Mesenchymal stem cell (in vitro differentiated cells and primary cell): ENCODE results near the gene FAM135A.

Experiments used
- DNase-seq: peaks from one replicate; pipeline ENCODE4 v3.0.0-alpha.2; 2013
- H2AFZ ChIP-seq: one replicate; pipeline ENCODE4 v1.6.1; 2013; ENCODE audit warnings: low read depth, mild to moderate bottlenecking, control low read depth, inconsistent platforms, low read length, moderate library complexity
- H2AK5ac ChIP-seq: 2 replicates; pipeline ENCODE4 v1.6.1; 2013; ENCODE audit warnings: low read length, moderate library complexity, mild to moderate bottlenecking, inconsistent platforms; ENCODE audit not compliant: severe bottlenecking
- H2BK120ac ChIP-seq: one replicate; pipeline ENCODE4 v1.6.1; 2013; ENCODE audit warnings: low read depth, mild to moderate bottlenecking, inconsistent platforms, low read length, moderate library complexity
- H2BK12ac ChIP-seq, 2 experiments: one replicate each; pipeline ENCODE4 v1.6.1; 2013; ENCODE audit warnings: inconsistent platforms in 2 of 2, low read length in 2 of 2, mild to moderate bottlenecking in 2 of 2, moderate library complexity in 2 of 2, control low read depth in 1 of 2
- H2BK15ac ChIP-seq: one replicate; pipeline ENCODE4 v1.6.1; 2013; ENCODE audit warnings: mild to moderate bottlenecking, low read depth, inconsistent platforms; ENCODE audit not compliant: poor library complexity, severe bottlenecking
- H2BK5ac ChIP-seq: 2 replicates; pipeline ENCODE4 v1.6.1; 2013; ENCODE audit warnings: low read depth, mild to moderate bottlenecking, low read length, control low read depth, inconsistent platforms; ENCODE audit not compliant: poor library complexity, severe bottlenecking
- H3K14ac ChIP-seq, 2 experiments: one replicate each; pipeline ENCODE4 v1.6.1; 2013; ENCODE audit warnings: inconsistent platforms in 2 of 2, low read length in 2 of 2, control low read depth in 1 of 2, mild to moderate bottlenecking in 1 of 2, moderate library complexity in 1 of 2
- H3K18ac ChIP-seq, 2 experiments: one replicate each; pipeline ENCODE4 v1.6.1; 2013; ENCODE audit warnings: inconsistent platforms in 2 of 2, low read length in 2 of 2, control low read depth in 1 of 2, low read depth in 1 of 2, mild to moderate bottlenecking in 1 of 2
- H3K23ac ChIP-seq, 2 experiments: one replicate each; pipeline ENCODE4 v1.6.1; 2013; ENCODE audit warnings: inconsistent platforms in 2 of 2, low read length in 2 of 2, mild to moderate bottlenecking in 2 of 2, moderate library complexity in 2 of 2, control low read depth in 1 of 2
- H3K27ac ChIP-seq: 2 replicates; pipeline ENCODE4 v1.5.1; 2013; ENCODE audit warnings: mild to moderate bottlenecking, moderate library complexity, low read length, control low read depth, inconsistent platforms; ENCODE audit not compliant: poor library complexity, severe bottlenecking
- H3K27me3 ChIP-seq, 2 experiments: 2 replicates each; pipeline versions ENCODE4 v1.6.1 to v1.7.0; 2013; ENCODE audit warnings: low read length in 2 of 2, mild to moderate bottlenecking in 2 of 2, moderate library complexity in 2 of 2, control low read depth in 1 of 2, inconsistent platforms in 1 of 2; ENCODE audit not compliant: control insufficient read depth in 1 of 2, insufficient read depth in 1 of 2
- H3K36me3 ChIP-seq, 2 experiments: 2 replicates each; pipeline versions ENCODE4 v1.6.1 to v1.7.0; 2013; ENCODE audit warnings: low read length in 2 of 2, control low read depth in 1 of 2, inconsistent platforms in 1 of 2, low read depth in 1 of 2, mild to moderate bottlenecking in 1 of 2; ENCODE audit not compliant: insufficient read depth in 2 of 2, control insufficient read depth in 1 of 2
- H3K4ac ChIP-seq, 2 experiments: one replicate each; pipeline ENCODE4 v1.6.1; 2013; ENCODE audit warnings: inconsistent platforms in 2 of 2, low read length in 2 of 2, mild to moderate bottlenecking in 2 of 2, moderate library complexity in 2 of 2, control low read depth in 1 of 2, low read depth in 1 of 2
- H3K4me1 ChIP-seq: 2 replicates; pipeline ENCODE4 v1.6.1; 2013; ENCODE audit warnings: low read depth, low read length, control low read depth; ENCODE audit not compliant: control insufficient read depth, insufficient read depth
- H3K4me2 ChIP-seq: 2 replicates; pipeline ENCODE4 v1.6.1; 2013; ENCODE audit warnings: low read length, mild to moderate bottlenecking, inconsistent platforms; ENCODE audit not compliant: poor library complexity, severe bottlenecking
- H3K4me3 ChIP-seq, 2 experiments: 2 replicates each; pipeline versions ENCODE4 v1.5.1 to v1.7.0; 2013; ENCODE audit warnings: low read length in 2 of 2, mild to moderate bottlenecking in 2 of 2, control low read depth in 1 of 2, low read depth in 1 of 2; ENCODE audit not compliant: insufficient read depth in 1 of 2
- H3K79me1 ChIP-seq: replicated peaks from 2 replicates; pipeline ENCODE4 v1.6.1; 2013; ENCODE audit warnings: mild to moderate bottlenecking, control low read depth, low read length, inconsistent platforms; ENCODE audit not compliant: poor library complexity, severe bottlenecking
- H3K9ac ChIP-seq: 2 replicates; pipeline ENCODE4 v1.7.0; 2013; ENCODE audit warnings: mild to moderate bottlenecking, low read length, moderate library complexity
- H3K9me3 ChIP-seq: 2 replicates; pipeline ENCODE4 v1.7.0; 2013; ENCODE audit warnings: mild to moderate bottlenecking, low read length; ENCODE audit not compliant: control insufficient read depth
- H4K8ac ChIP-seq: one replicate; pipeline ENCODE4 v1.6.1; 2013; ENCODE audit warnings: inconsistent platforms, mild to moderate bottlenecking, low read length, moderate library complexity
- H4K91ac ChIP-seq: one replicate; pipeline ENCODE4 v1.6.1; 2013; ENCODE audit warnings: mild to moderate bottlenecking, low read length, inconsistent platforms
- WGBS: methylation state at CpG from one replicate; pipeline ENCODE4 v1.1.7; 2013; ENCODE audit warnings: mixed read lengths; 5-methylcytosine and 5-hydroxymethylcytosine counted together

The FAM135A gene

DNA sequence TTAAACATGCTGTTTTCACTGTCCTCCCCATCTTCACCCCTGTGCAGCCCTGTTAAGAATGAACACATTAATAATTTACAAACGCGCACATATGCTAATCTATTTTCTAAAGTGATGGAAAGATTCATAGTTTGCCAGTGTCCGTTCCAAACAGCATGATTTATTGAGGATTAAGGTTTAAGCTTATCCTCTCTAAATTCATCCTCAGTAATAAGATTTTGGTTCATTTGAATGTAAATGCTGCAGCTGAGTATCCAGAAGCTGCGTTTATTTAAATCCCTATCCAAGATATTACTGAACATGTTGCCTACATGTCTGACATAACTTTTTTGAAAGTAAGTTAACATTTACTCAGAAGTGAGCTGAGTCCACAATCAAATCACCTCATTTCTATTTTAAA is 42.8 kb upstream of the FAM135A start:
- Histone ChIP-seq H3K4me3 (no peak overlapping the region), H3K4ac (no peak overlapping the region), H4K91ac (no peak overlapping the region), H3K27me3 (peaks cover 26 to 44% of the 10 kb centered on the region in 2 experiments), H3K18ac (no peak overlapping the region), H3K27ac (no peak overlapping the region), H2BK120ac (no peak overlapping the region), H4K8ac (no peak overlapping the region), H3K14ac (no peak overlapping the region), H3K9me3 (no peaks in the 10 kb centered on the region), H3K23ac (no peak overlapping the region), H3K9ac (no peak overlapping the region), H3K4me1 (peaks cover 6% of the 10 kb centered on the region), H2BK5ac (no peak overlapping the region), H3K79me1 (no peaks in the 10 kb centered on the region), H3K4me2 (no peak overlapping the region), H2AK5ac (no peak overlapping the region), H2AFZ (no peak overlapping the region), H3K36me3 (no peaks in the 10 kb centered on the region), H2BK15ac (no peak overlapping the region), H2BK12ac (no peak overlapping the region)
- no CpG with 5 or more reads among the region's 4 CpGs for WGBS
- DNase-seq: no peak

DNA sequence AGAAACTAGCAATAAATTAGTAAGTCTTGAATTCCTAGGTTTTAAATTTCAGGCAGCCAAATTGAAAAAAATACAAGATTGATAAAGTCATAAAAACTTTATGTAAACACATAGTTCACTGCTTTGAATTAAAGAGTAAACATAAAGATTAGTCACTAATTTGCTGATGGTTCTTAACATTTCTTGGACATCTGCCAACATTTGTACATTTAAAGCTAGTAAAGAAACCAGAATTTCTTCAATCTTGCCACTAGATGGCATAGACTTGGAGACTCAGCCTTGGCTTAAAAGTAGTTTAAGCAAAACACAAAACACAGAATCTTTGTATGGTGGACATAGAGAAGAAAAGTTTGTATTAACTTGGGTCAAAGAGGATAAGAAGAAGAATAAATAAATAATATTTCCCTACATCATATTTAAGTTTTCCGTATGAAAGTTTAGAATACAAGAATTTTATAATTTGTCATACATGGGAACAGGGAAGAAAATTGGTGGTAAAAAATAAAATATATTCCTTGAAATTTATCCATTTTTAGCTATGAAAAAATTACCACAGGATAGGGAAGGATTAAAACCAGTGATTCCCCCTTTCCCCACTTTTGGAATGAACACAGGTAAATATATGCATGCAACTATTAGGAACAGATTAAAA is 41.7 kb upstream of the FAM135A start:
- H3K4me2 ChIP-seq: no peak overlapping the region
- no peaks in the 10 kb centered on the region for H3K36me3 ChIP-seq
- no CpG with 5 or more reads among the region's 1 CpG for WGBS
- H3K9ac ChIP-seq: no peak overlapping the region
- H3K14ac ChIP-seq: no peak overlapping the region
- peaks cover 17 to 33% of the 10 kb centered on the region in 2 experiments for H3K27me3 ChIP-seq
- H3K9me3 ChIP-seq: no peaks in the 10 kb centered on the region
- H3K4me1 ChIP-seq: peaks cover 6% of the 10 kb centered on the region
- no peak overlapping the region for H3K27ac ChIP-seq
- no peak overlapping the region for H3K23ac ChIP-seq
- no peak overlapping the region for H4K8ac ChIP-seq
- H3K4me3 ChIP-seq: no peak overlapping the region
- H3K4ac ChIP-seq: no peak overlapping the region
- no peak overlapping the region for H2AFZ ChIP-seq
- no peaks in the 10 kb centered on the region for H3K79me1 ChIP-seq
- H2AK5ac ChIP-seq: no peak overlapping the region
- H2BK5ac ChIP-seq: no peak overlapping the region
- H2BK120ac ChIP-seq: no peak overlapping the region
- no peak overlapping the region for H3K18ac ChIP-seq
- no peak overlapping the region for H2BK15ac ChIP-seq
- DNase-seq: peak; percentile 89
- no peak overlapping the region for H2BK12ac ChIP-seq
- H4K91ac ChIP-seq: no peak overlapping the region

DNA sequence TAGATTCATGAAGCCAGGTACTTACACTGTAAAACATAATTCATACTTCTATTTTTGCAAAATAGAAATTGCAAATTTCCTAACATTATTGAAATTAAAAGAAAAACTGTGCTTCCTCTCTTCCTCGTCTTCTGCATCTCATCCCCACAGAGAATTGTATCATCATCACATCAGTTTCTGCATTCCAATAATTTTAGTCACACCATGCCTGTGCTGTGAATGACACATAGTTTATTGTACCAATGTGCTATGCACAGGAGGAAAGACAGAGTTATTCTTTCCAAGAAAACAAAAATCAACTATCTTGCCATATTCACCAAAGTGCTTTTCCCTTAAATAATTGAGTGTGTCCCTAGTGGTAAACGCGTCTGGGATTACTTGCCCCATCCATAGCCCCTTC is 38.1 kb upstream of the FAM135A start:
- no peak overlapping the region for H2BK120ac ChIP-seq
- no peaks in the 10 kb centered on the region for H3K9me3 ChIP-seq
- no peak overlapping the region for H2BK5ac ChIP-seq
- H3K36me3 ChIP-seq: no peaks in the 10 kb centered on the region
- H3K4me3 ChIP-seq: no peak overlapping the region
- peaks cover 2 to 8% of the 10 kb centered on the region in 2 experiments for H3K27me3 ChIP-seq
- H4K91ac ChIP-seq: no peak overlapping the region
- peaks cover 5% of the 10 kb centered on the region for H3K4me1 ChIP-seq
- H2BK12ac ChIP-seq: no peak overlapping the region
- no peak overlapping the region for H3K18ac ChIP-seq
- no peak overlapping the region for H2AK5ac ChIP-seq
- no peak overlapping the region for H2BK15ac ChIP-seq
- no peak overlapping the region for H2AFZ ChIP-seq
- H3K4me2 ChIP-seq: no peak overlapping the region
- no peak overlapping the region for H3K14ac ChIP-seq
- H4K8ac ChIP-seq: no peak overlapping the region
- H3K27ac ChIP-seq: peak overlapping the region; percentile 44
- 21% methylated on average over 3 of the region's 3 CpGs for WGBS
- H3K9ac ChIP-seq: no peak overlapping the region
- no peak overlapping the region for H3K23ac ChIP-seq
- no peak overlapping the region for H3K4ac ChIP-seq
- DNase-seq: peak; percentile 46
- H3K79me1 ChIP-seq: no peaks in the 10 kb centered on the region

DNA sequence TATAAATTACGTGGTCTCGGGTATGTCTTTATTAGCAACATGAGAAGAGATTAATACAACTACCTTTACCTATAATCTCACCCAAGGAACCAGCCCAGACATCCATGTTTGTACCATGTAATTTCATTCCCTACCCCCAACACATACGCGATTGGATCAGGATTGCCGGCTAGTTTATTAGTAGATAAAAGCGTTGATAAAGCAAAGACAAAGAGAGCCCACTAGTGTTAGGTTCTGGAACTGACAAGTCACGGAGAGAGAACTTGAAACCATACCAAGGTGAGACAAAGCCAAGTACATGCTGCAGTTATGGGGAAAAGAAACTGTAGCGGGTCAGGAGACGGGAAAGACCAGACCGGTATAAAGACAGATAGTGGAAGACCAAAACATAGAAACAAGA is 37.4 kb upstream of the FAM135A start:
- no peaks in the 10 kb centered on the region for H3K36me3 ChIP-seq
- no peak overlapping the region for H3K18ac ChIP-seq
- H3K4me2 ChIP-seq: no peak overlapping the region
- peaks cover 0 to under 1% of the 10 kb centered on the region in 2 experiments for H3K27me3 ChIP-seq
- H2BK5ac ChIP-seq: no peak overlapping the region
- no peaks in the 10 kb centered on the region for H3K9me3 ChIP-seq
- no peak overlapping the region for H2BK15ac ChIP-seq
- WGBS: 90% methylated on average over 8 of the region's 10 CpGs
- H3K4me3 ChIP-seq: no peak overlapping the region
- no peak overlapping the region for H2AFZ ChIP-seq
- no peak overlapping the region for H2BK120ac ChIP-seq
- H3K14ac ChIP-seq: no peak overlapping the region
- H4K91ac ChIP-seq: no peak overlapping the region
- H3K23ac ChIP-seq: no peak overlapping the region
- H2BK12ac ChIP-seq: no peak overlapping the region
- H3K79me1 ChIP-seq: no peaks in the 10 kb centered on the region
- H3K4ac ChIP-seq: no peak overlapping the region
- peaks cover 5% of the 10 kb centered on the region for H3K4me1 ChIP-seq
- DNase-seq: no peak
- no peak overlapping the region for H3K9ac ChIP-seq
- H4K8ac ChIP-seq: no peak overlapping the region
- H3K27ac ChIP-seq: no peak overlapping the region
- H2AK5ac ChIP-seq: no peak overlapping the region
